ENCODE results near the gene MKI67. TPM values are rescaled to one million over a fixed set of nuclear protein-coding genes. Genes with fewer than 3 reads are reported as not detected.

Gene MKI67
- total and polyA plus RNA-seq, 2 of the 13 experiments (the other 11 are each of a cell fraction or from before 2014, with no cell fraction given): 6.7 to 22.9 TPM

- no TSS peak for BruUV-seq (replicated peaks)
- H3K36me3 ChIP-seq (replicated peaks in 1 of 2; ENCODE audit: control insufficient read depth in 1 of 2, insufficient read depth in 2 of 2, low read length in 2 of 2): no peaks in the 10 kb centered on the region
- no peak for DNase-seq (ENCODE audit: low spot score)
These were observed 53.1 kb downstream of the MKI67 start for GRCh38 chr10:128072941-128073645.

GRCh38 chr10:128072046-128072445 lies 54.2 kb downstream of the MKI67 start:
- no peak overlapping the region for H3K27ac ChIP-seq (ENCODE audit: extremely low read length, insufficient read depth, low read length)
- H3K79me2 ChIP-seq (ENCODE audit: insufficient read depth, low read length): no peaks in the 10 kb centered on the region
- ATAC-seq: no peak
- H4K20me1 ChIP-seq (ENCODE audit: insufficient read depth, low read length): no peaks in the 10 kb centered on the region
- ChIA-PET CTCF (ENCODE audit: low intra/inter-chr PET ratio, low total read pairs) (no interaction called here), POLR2A (no interaction called here)
- no peak for DNase-seq (ENCODE audit: low spot score)
- BruUV-seq (replicated peaks): no TSS peak
- no peaks in the 10 kb centered on the region for H3K4me1 ChIP-seq (ENCODE audit: insufficient read depth, low read length)
- WGBS (ENCODE audit: low lambda C conversion rate): 28% methylated on average over 6 of the region's 6 CpGs
- H3K4me2 ChIP-seq (ENCODE audit: low read depth, low read length): no peak overlapping the region
- no peak overlapping the region for H3K9ac ChIP-seq (ENCODE audit: insufficient read depth, low read depth, low read length)
- H3K4me3 ChIP-seq (replicated peaks in 1 of 3; ENCODE audit: insufficient read depth in 1 of 3, low read depth in 2 of 3, low read length in 3 of 3): no peak overlapping the region
- TF ChIP-seq RXRA (CRISPR knock-in tag; IDR thresholded peaks at IDR 0.05) (no peak), ZNF180 (CRISPR knock-in tag; IDR thresholded peaks at IDR 0.05; ENCODE audit: borderline replicate concordance, low read depth) (no peak), KDM3A (CRISPR knock-in tag; IDR thresholded peaks at IDR 0.05; ENCODE audit: low read depth) (no peak), SMAD1 (CRISPR knock-in tag; IDR thresholded peaks at IDR 0.05; ENCODE audit: borderline replicate concordance, low read depth) (no peak), ZNF20 (CRISPR knock-in tag; IDR thresholded peaks at IDR 0.05) (no peak)
- peaks cover 6 to 39% of the 10 kb centered on the region in 2 experiments; a peak in 3 of 5 replicates for H3K27me3 ChIP-seq (ENCODE audit: control insufficient read depth in 1 of 2, insufficient read depth in 2 of 2, low read length in 2 of 2)
- in situ Hi-C loops (cut with HindIII; ENCODE audit: extremely low pct_ligation_motif_present, low pct_unique_long_range_greater_than_20kb): no loop called here
- intact Hi-C loops (cut with micrococcal nuclease; ENCODE audit: unreplicated experiment): no loop called here
- no peak overlapping the region for H2AFZ ChIP-seq (ENCODE audit: low read length)
- no peak for FAIRE-seq
- no peaks in the 10 kb centered on the region for H3K9me3 ChIP-seq (ENCODE audit: low read length)
- no peaks in the 10 kb centered on the region for H3K36me3 ChIP-seq (replicated peaks in 1 of 2; ENCODE audit: control insufficient read depth in 1 of 2, insufficient read depth in 2 of 2, low read length in 2 of 2)

More at GRCh38 chr10:128072941-128073645, 53.1 kb downstream of the MKI67 start:
- in situ Hi-C loops (cut with HindIII; ENCODE audit: extremely low pct_ligation_motif_present, low pct_unique_long_range_greater_than_20kb) (no loop called here), intact Hi-C loops (cut with micrococcal nuclease; ENCODE audit: unreplicated experiment) (no loop called here)
- H3K27ac ChIP-seq (ENCODE audit: extremely low read length, insufficient read depth, low read length): no peak overlapping the region
- 22% methylated on average over 9 of the region's 14 CpGs for WGBS (ENCODE audit: low lambda C conversion rate)
- POLR2A ChIA-PET: no interaction called here
- H3K9ac ChIP-seq (ENCODE audit: insufficient read depth, low read depth, low read length): no peak overlapping the region
- H3K4me2 ChIP-seq (ENCODE audit: low read depth, low read length): no peak overlapping the region
- H2AFZ ChIP-seq (ENCODE audit: low read length): no peak overlapping the region
- H3K27me3 ChIP-seq (ENCODE audit: control insufficient read depth in 1 of 2, insufficient read depth in 2 of 2, low read length in 2 of 2): peaks cover 8 to 45% of the 10 kb centered on the region in 2 experiments; a peak in 4 of 5 replicates
- no peak for FAIRE-seq
- no peak overlapping the region for H3K4me3 ChIP-seq (replicated peaks in 1 of 3; ENCODE audit: insufficient read depth in 1 of 3, low read depth in 2 of 3, low read length in 3 of 3)
- H3K79me2 ChIP-seq (ENCODE audit: insufficient read depth, low read length): no peaks in the 10 kb centered on the region
- no peaks in the 10 kb centered on the region for H3K9me3 ChIP-seq (ENCODE audit: low read length)
- TF ChIP-seq PATZ1 (CRISPR knock-in tag; IDR thresholded peaks at IDR 0.05): no peak
- TF ChIP-seq TP53 (CRISPR knock-in tag; conservative IDR thresholded peaks at IDR 0.05): no peak
- ATAC-seq: no peak
- CTCF ChIA-PET (ENCODE audit: low intra/inter-chr PET ratio, low total read pairs): no interaction called here
- H3K4me1 ChIP-seq (ENCODE audit: insufficient read depth, low read length): no peaks in the 10 kb centered on the region
- no peaks in the 10 kb centered on the region for H4K20me1 ChIP-seq (ENCODE audit: insufficient read depth, low read length)
